HEK293 (cell line): ENCODE data around the gene LRRC7.

Experiments used
- CTCF ChIP-seq: fragments of 450-650 bp; formaldehyde crosslinking; IDR thresholded peaks from 2 replicates; pipeline ENCODE4 v1.5.1; 2016; ENCODE audit warnings: missing biosample characterization, missing genetic modification characterization
- FEZF1 ChIP-seq: fragments of 450-650 bp; formaldehyde crosslinking; IDR thresholded peaks from 2 replicates; pipeline ENCODE4 v1.5.1; 2016; ENCODE audit warnings: missing biosample characterization, missing genetic modification characterization
- GLIS1 ChIP-seq: fragments of 450-650 bp; formaldehyde crosslinking; IDR thresholded peaks from 2 replicates; pipeline ENCODE4 v1.5.1; 2016; ENCODE audit warnings: missing biosample characterization, missing genetic modification characterization
- GLIS2 ChIP-seq: fragments of 450-650 bp; formaldehyde crosslinking; IDR thresholded peaks from 2 replicates; pipeline ENCODE4 v1.5.1; 2016; ENCODE audit warnings: missing biosample characterization, missing genetic modification characterization
- OSR2 ChIP-seq: fragments of 450-650 bp; formaldehyde crosslinking; IDR thresholded peaks from 2 replicates; pipeline ENCODE4 v1.5.1; 2016; ENCODE audit warnings: missing biosample characterization, missing genetic modification characterization
- OVOL3 ChIP-seq: fragments of 450-650 bp; formaldehyde crosslinking; IDR thresholded peaks from 2 replicates; pipeline ENCODE4 v1.5.1; 2016; ENCODE audit warnings: missing biosample characterization, missing genetic modification characterization
- PRDM6 ChIP-seq: fragments of 450-650 bp; formaldehyde crosslinking; IDR thresholded peaks from 2 replicates; pipeline ENCODE4 v1.5.1; 2017; ENCODE audit warnings: missing biosample characterization, missing genetic modification characterization
- REPIN1 ChIP-seq: fragments of 450-650 bp; formaldehyde crosslinking; IDR thresholded peaks from 2 replicates; pipeline ENCODE4 v1.5.1; 2017; ENCODE audit warnings: missing biosample characterization, missing genetic modification characterization, low read depth
- SETDB1 ChIP-seq: IDR thresholded peaks from one replicate; pipeline ENCODE4 v1.6.1; 2017; ENCODE audit warnings: mild to moderate bottlenecking, low read length, moderate library complexity, mixed read lengths; ENCODE audit not compliant: insufficient read length
- ZBTB26 ChIP-seq: fragments of 450-650 bp; formaldehyde crosslinking; optimal IDR thresholded peaks from 2 replicates; pipeline ENCODE3; 2016; ENCODE audit warnings: missing biosample characterization, mild to moderate bottlenecking, missing genetic modification characterization
- ZBTB44 ChIP-seq: fragments of 450-650 bp; IDR thresholded peaks from 2 replicates; pipeline ENCODE4 v1.5.1; 2018; ENCODE audit warnings: missing biosample characterization, mild to moderate bottlenecking, missing genetic modification characterization
- ZFP3 ChIP-seq: fragments of 450-650 bp; formaldehyde crosslinking; IDR thresholded peaks from 2 replicates; pipeline ENCODE4 v1.5.1; 2016; ENCODE audit warnings: low read depth, missing biosample characterization, missing genetic modification characterization
- ZNF10 ChIP-seq: fragments of 450-650 bp; formaldehyde crosslinking; IDR thresholded peaks from 2 replicates; pipeline ENCODE4 v1.5.1; 2017; ENCODE audit warnings: missing biosample characterization, missing genetic modification characterization
- ZNF112 ChIP-seq: fragments of 450-650 bp; formaldehyde crosslinking; IDR thresholded peaks from 2 replicates; pipeline ENCODE4 v1.5.0; 2017; ENCODE audit warnings: missing biosample characterization, missing genetic modification characterization
- ZNF146 ChIP-seq: fragments of 450-650 bp; formaldehyde crosslinking; IDR thresholded peaks from 2 replicates; pipeline ENCODE4 v1.5.1; 2016; ENCODE audit warnings: missing biosample characterization, missing genetic modification characterization
- ZNF335 ChIP-seq: fragments of 450-650 bp; formaldehyde crosslinking; conservative IDR thresholded peaks from 2 replicates; pipeline ENCODE4 v1.5.1; 2016; ENCODE audit warnings: missing biosample characterization, missing genetic modification characterization
- ZNF404 ChIP-seq: fragments of 450-650 bp; formaldehyde crosslinking; IDR thresholded peaks from 2 replicates; pipeline ENCODE4 v1.5.1; 2017; ENCODE audit warnings: missing biosample characterization, missing genetic modification characterization
- ZNF571 ChIP-seq: fragments of 450-650 bp; formaldehyde crosslinking; IDR thresholded peaks from 2 replicates; pipeline ENCODE4 v1.5.0; 2017; ENCODE audit warnings: missing biosample characterization, missing genetic modification characterization
- ZNF580 ChIP-seq: fragments of 450-650 bp; formaldehyde crosslinking; IDR thresholded peaks from 2 replicates; pipeline ENCODE4 v1.5.1; 2016; ENCODE audit warnings: missing biosample characterization, missing genetic modification characterization
- ZNF629 ChIP-seq: fragments of 450-650 bp; formaldehyde crosslinking; IDR thresholded peaks from 2 replicates; pipeline ENCODE4 v1.5.1; 2017; ENCODE audit warnings: missing biosample characterization, missing genetic modification characterization
- ZNF645 ChIP-seq: fragments of 450-650 bp; formaldehyde crosslinking; IDR thresholded peaks from 2 replicates; pipeline ENCODE4; 2016; ENCODE audit warnings: missing biosample characterization, missing genetic modification characterization
- ZNF654 ChIP-seq: fragments of 450-650 bp; formaldehyde crosslinking; IDR thresholded peaks from 2 replicates; pipeline ENCODE4 v1.5.1; 2016; ENCODE audit warnings: low read depth, missing biosample characterization, missing genetic modification characterization
- ZNF692 ChIP-seq: fragments of 450-650 bp; formaldehyde crosslinking; IDR thresholded peaks from 2 replicates; pipeline ENCODE4 v1.5.1; 2016; ENCODE audit warnings: missing biosample characterization, missing genetic modification characterization
- ZNF704 ChIP-seq: fragments of 450-650 bp; formaldehyde crosslinking; IDR thresholded peaks from 2 replicates; pipeline ENCODE4 v1.5.1; 2016; ENCODE audit warnings: missing biosample characterization, missing genetic modification characterization
- ZNF843 ChIP-seq: fragments of 450-650 bp; formaldehyde crosslinking; IDR thresholded peaks from 2 replicates; pipeline ENCODE4 v1.5.1; 2016; ENCODE audit warnings: missing biosample characterization, missing genetic modification characterization
- ZSCAN30 ChIP-seq: fragments of 450-650 bp; IDR thresholded peaks from 2 replicates; pipeline ENCODE4 v1.5.1; 2018; ENCODE audit warnings: missing biosample characterization, mild to moderate bottlenecking, missing genetic modification characterization, moderate library complexity

LRRC7 gene

GRCh38 chr1:70143048-70143659, 575.4 kb downstream of the LRRC7 start (continued):
- TF ChIP-seq ZNF580 (tag by site-specific recombination) = peak; percentile 97
- no peak for TF ChIP-seq ZNF10 (tag by site-specific recombination)
- TF ChIP-seq ZNF629 (tag by site-specific recombination) = 0 out of 2 replicates have a peak, but pooled peaks have one; percentile 16
- TF ChIP-seq ZBTB26 = no peak
- peak; percentile 52 for TF ChIP-seq ZNF654 (tag by site-specific recombination)
- 0 out of 2 replicates have a peak, but pooled peaks have one; percentile 6 for TF ChIP-seq GLIS1 (tag by site-specific recombination)
- no peak for TF ChIP-seq ZNF645
- no peak for TF ChIP-seq ZFP3 (tag by site-specific recombination)
- no peak for TF ChIP-seq ZNF146 (tag by site-specific recombination)
- peak; percentile 95 for TF ChIP-seq ZNF843
- no peak for TF ChIP-seq ZNF704 (tag by site-specific recombination)
- peak; percentile 42; the same call in 1 of the 2 replicates for TF ChIP-seq OSR2 (tag by site-specific recombination)
- TF ChIP-seq CTCF (tag by site-specific recombination) = peak; percentile 37; the same call in 1 of the 2 replicates
- peak; percentile 81 for TF ChIP-seq FEZF1 (tag by site-specific recombination)
- TF ChIP-seq ZNF112 (tag by site-specific recombination) = no peak
- TF ChIP-seq SETDB1 = no peak
- TF ChIP-seq OVOL3 (tag by site-specific recombination) = peak; percentile 63; the same call in 1 of the 2 replicates
- TF ChIP-seq ZNF335 (tag by site-specific recombination) = no peak
- TF ChIP-seq REPIN1 (tag by site-specific recombination) = no peak
- TF ChIP-seq ZNF692 (tag by site-specific recombination) = no peak
- TF ChIP-seq ZSCAN30 = peak; percentile 65; the same call in 1 of the 2 replicates
- TF ChIP-seq ZNF404 (tag by site-specific recombination) = no peak
- peak; percentile 98 for TF ChIP-seq ZBTB44 (tag by site-specific recombination)
- no peak for TF ChIP-seq ZNF571 (tag by site-specific recombination)
- no peak for TF ChIP-seq GLIS2 (tag by site-specific recombination)
- peak; percentile 91 for TF ChIP-seq PRDM6
